H1 (cell line): ENCODE results near the gene SULF2. TPM values are rescaled to one million over a fixed set of nuclear protein-coding genes. Genes with fewer than 3 reads are reported as not detected.

ENCODE experiments used
- CHD1 ChIP-seq: IDR thresholded peaks from 2 replicates; pipeline ENCODE4 v1.6.1; 2012; ENCODE audit warnings: low read depth, low read length, improper control_type of control experiment
- CTBP2 ChIP-seq: IDR thresholded peaks from 2 replicates; pipeline ENCODE4 v1.7.0; 2011; ENCODE audit warnings: borderline replicate concordance, mild to moderate bottlenecking, moderate library complexity, mixed read lengths, low read length; ENCODE audit not compliant: insufficient read depth, insufficient read length
- EZH2 ChIP-seq: fragments of 200-600 bp; sonication (generic); IDR thresholded peaks from 2 replicates; pipeline ENCODE4 v1.7.1; 2012; ENCODE audit warnings: low read depth, mild to moderate bottlenecking, moderate library complexity, low read length, inconsistent platforms; ENCODE audit not compliant: severe bottlenecking
- KDM1A ChIP-seq: fragments of 200-600, 300-600 bp; sonication (generic); IDR thresholded peaks from 2 replicates; pipeline ENCODE4 v1.7.1; 2016; ENCODE audit warnings: mild to moderate bottlenecking, low read length, borderline replicate concordance
- KDM5A ChIP-seq: fragments of 200-600 bp; IDR thresholded peaks from 2 replicates; pipeline ENCODE4 v1.7.1; 2012; ENCODE audit warnings: mild to moderate bottlenecking, low read length, inconsistent platforms, mixed read lengths
- MAFK ChIP-seq: IDR thresholded peaks from 2 replicates; pipeline ENCODE4 v1.6.1; 2012; ENCODE audit warnings: low read depth, mild to moderate bottlenecking, improper control_type of control experiment, low read length
- PHF8 ChIP-seq: fragments of 200-600 bp; sonication (generic); conservative IDR thresholded peaks from 2 replicates; pipeline ENCODE4 v1.7.1; 2012; ENCODE audit warnings: low read depth, mild to moderate bottlenecking, inconsistent platforms, low read length, moderate library complexity
- ZNF274 ChIP-seq: IDR thresholded peaks from 2 replicates; pipeline ENCODE4 v1.7.0; 2012; ENCODE audit warnings: low read length, borderline replicate concordance; ENCODE audit errors: extremely low read depth
- polyA plus RNA-seq, 7 experiments: library from polyadenylated mRNA; depleted of rRNA in 3 of 7; stranded (reverse) in 5 of 7; unstranded in 2 of 7; fragments of >200 nt in 5 of 7; fragments of 200-250 nt in 2 of 7; gene quantifications; 1 replicate in 5 of 7; 2 replicates in 1 of 7; 4 replicates in 1 of 7; pipeline versions ENCODE4 v1.2.1 to v1.2.3, GENCODE V29; 2011 to 2013; ENCODE audit warnings: missing spikeins in 2 of 7, mixed read lengths in 2 of 7
- total RNA-seq: library from RNA; stranded (reverse); fragmentation: NEBNext Ultra II Directional; extraction: Animal tissue kit (Norgen Biotek cat#: 25700); gene quantifications from 2 replicates; pipeline ENCODE4 v1.2.1, GENCODE V29; 2021

SULF2 gene
- total and polyA plus RNA-seq, 2 of the 8 experiments (the other 6 are each of a cell fraction or from before 2014, with no cell fraction given): 15.7 to 28.2 TPM

DNA sequence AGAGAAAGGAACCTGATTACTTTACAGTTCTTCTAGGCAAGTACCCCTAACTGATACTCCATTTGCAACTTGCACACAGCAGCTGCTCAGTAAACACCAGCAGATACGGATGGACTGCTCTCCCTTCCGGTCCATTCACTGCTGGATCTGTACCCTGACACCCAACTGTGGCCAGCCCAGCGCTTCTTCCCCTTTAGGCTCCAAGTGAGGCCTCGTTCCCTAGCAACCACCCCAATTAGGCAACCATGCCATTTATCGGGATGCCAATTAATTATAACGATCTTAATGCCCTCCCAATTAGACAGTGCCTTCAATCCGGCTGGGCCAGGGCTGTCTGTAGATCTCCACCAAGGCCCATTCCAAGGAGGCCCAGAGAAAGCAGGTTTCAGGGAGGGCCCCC lies 3.2 kb downstream of the SULF2 start (continued):
- TF ChIP-seq EZH2: no peak
- no peak for TF ChIP-seq CHD1
- TF ChIP-seq CTBP2: no peak
- TF ChIP-seq ZNF274: no peak
- TF ChIP-seq MAFK: no peak
- no peak for TF ChIP-seq KDM5A
- TF ChIP-seq KDM1A: no peak
- TF ChIP-seq PHF8: no peak
